ENCODE data around the gene NIPAL1.

The NIPAL1 gene

GRCh38 chr4:48016141-48017107, at the start of gene NIPAL1, which contains the start of gene CNGA1:
Gene NIPAL1 (plus strand): TSS chr4:48016772. CDS start chr4:48016840, 68 bp downstream.
Gene CNGA1 (minus strand): TSS chr4:48016681. CDS start chr4:47952689, 63,992 bp downstream.
- H2AFZ ChIP-seq (ENCODE audit: low read depth) = peak within 1 kb of the TSS; percentile 79
- no peak within 1 kb of the TSS; the same call in 1 of the 2 replicates for H3K9ac ChIP-seq
- no peak within 1 kb of the TSS for H3K27ac ChIP-seq
- H3K4me3 ChIP-seq (IDR thresholded peaks at IDR 0.05; ENCODE audit: insufficient read depth, low read depth, low read length) = peak within 1 kb of the TSS; percentile 86
- no peaks in the 10 kb centered on the region for H3K79me2 ChIP-seq (ENCODE audit: insufficient read depth, low read depth)
- no peaks in the 10 kb centered on the region for H3K36me3 ChIP-seq (ENCODE audit: insufficient read depth)
- no peaks in the 10 kb centered on the region for H3K4me1 ChIP-seq (ENCODE audit: low read depth, poor library complexity, severe bottlenecking)
- no peak; the same call in 1 of the 2 replicates for TF ChIP-seq CTCF (conservative IDR thresholded peaks at IDR 0.05; ENCODE audit: low read depth, low read length)
- peak within 1 kb of the TSS; percentile 44 for H3K4me2 ChIP-seq
- no peaks in the 10 kb centered on the region for H3K27me3 ChIP-seq (ENCODE audit: insufficient read depth, low read depth)
- no peaks in the 10 kb centered on the region for H4K20me1 ChIP-seq (ENCODE audit: insufficient read depth)

GRCh38 chr4:47968847-47969246, 47.7 kb upstream of the NIPAL1 start:
- no peaks in the 10 kb centered on the region for H3K36me3 ChIP-seq (ENCODE audit: insufficient read depth)
- no peak overlapping the region for H2AFZ ChIP-seq (ENCODE audit: low read depth)
- H4K20me1 ChIP-seq (ENCODE audit: insufficient read depth) = no peaks in the 10 kb centered on the region
- H3K4me3 ChIP-seq (IDR thresholded peaks at IDR 0.05; ENCODE audit: insufficient read depth, low read depth, low read length) = no peak overlapping the region
- no peak overlapping the region for H3K4me2 ChIP-seq
- H3K27ac ChIP-seq = no peak overlapping the region
- peaks cover 7% of the 10 kb centered on the region for H3K4me1 ChIP-seq (ENCODE audit: low read depth, poor library complexity, severe bottlenecking)
- H3K27me3 ChIP-seq (ENCODE audit: insufficient read depth, low read depth) = no peaks in the 10 kb centered on the region
- H3K9ac ChIP-seq = no peak overlapping the region
- H3K79me2 ChIP-seq (ENCODE audit: insufficient read depth, low read depth) = no peaks in the 10 kb centered on the region
- no peak for TF ChIP-seq CTCF (conservative IDR thresholded peaks at IDR 0.05; ENCODE audit: low read depth, low read length)

- Histone ChIP-seq H4K20me1 (ENCODE audit: insufficient read depth) (no peaks in the 10 kb centered on the region), H2AFZ (ENCODE audit: low read depth) (no peak overlapping the region), H3K4me3 (IDR thresholded peaks at IDR 0.05; ENCODE audit: insufficient read depth, low read depth, low read length) (no peak overlapping the region), H3K4me2 (no peak overlapping the region), H3K27ac (no peak overlapping the region), H3K4me1 (ENCODE audit: low read depth, poor library complexity, severe bottlenecking) (peaks cover 7% of the 10 kb centered on the region), H3K36me3 (ENCODE audit: insufficient read depth) (no peaks in the 10 kb centered on the region), H3K79me2 (ENCODE audit: insufficient read depth, low read depth) (no peaks in the 10 kb centered on the region), H3K9ac (no peak overlapping the region), H3K27me3 (ENCODE audit: insufficient read depth, low read depth) (no peaks in the 10 kb centered on the region)
- TF ChIP-seq CTCF (conservative IDR thresholded peaks at IDR 0.05; ENCODE audit: low read depth, low read length) = no peak
Measured at GRCh38 chr4:47972181-47972580, 44.4 kb upstream of the NIPAL1 start.

GRCh38 chr4:47972721-47973120, 43.9 kb upstream of the NIPAL1 start:
- Histone ChIP-seq H2AFZ (ENCODE audit: low read depth) (no peak overlapping the region), H4K20me1 (ENCODE audit: insufficient read depth) (no peaks in the 10 kb centered on the region), H3K4me2 (no peak overlapping the region)

More at GRCh38 chr4:47972721-47973120, 43.9 kb upstream of the NIPAL1 start:
- no peak overlapping the region for H3K4me3 ChIP-seq (IDR thresholded peaks at IDR 0.05; ENCODE audit: insufficient read depth, low read depth, low read length)
- no peak overlapping the region for H3K27ac ChIP-seq
- H3K36me3 ChIP-seq (ENCODE audit: insufficient read depth) = no peaks in the 10 kb centered on the region
- H3K9ac ChIP-seq = no peak overlapping the region
- H3K4me1 ChIP-seq (ENCODE audit: low read depth, poor library complexity, severe bottlenecking) = peaks cover 7% of the 10 kb centered on the region
- no peaks in the 10 kb centered on the region for H3K79me2 ChIP-seq (ENCODE audit: insufficient read depth, low read depth)
- no peaks in the 10 kb centered on the region for H3K27me3 ChIP-seq (ENCODE audit: insufficient read depth, low read depth)
- TF ChIP-seq CTCF (conservative IDR thresholded peaks at IDR 0.05; ENCODE audit: low read depth, low read length) = no peak
